Stimulated activated CD4-positive, alpha-beta T cell treated with anti-CD3 and anti-CD28 coated beads, Interleukin-4, amount 100 ng/mL, for 4 hours (primary cell): Measurements from ENCODE around the gene ZGPAT.

Source experiments
- DNase-seq, 2 experiments: peaks; one replicate each; pipeline ENCODE4 v3.0.0-alpha.2; 2020

The ZGPAT gene

DNA sequence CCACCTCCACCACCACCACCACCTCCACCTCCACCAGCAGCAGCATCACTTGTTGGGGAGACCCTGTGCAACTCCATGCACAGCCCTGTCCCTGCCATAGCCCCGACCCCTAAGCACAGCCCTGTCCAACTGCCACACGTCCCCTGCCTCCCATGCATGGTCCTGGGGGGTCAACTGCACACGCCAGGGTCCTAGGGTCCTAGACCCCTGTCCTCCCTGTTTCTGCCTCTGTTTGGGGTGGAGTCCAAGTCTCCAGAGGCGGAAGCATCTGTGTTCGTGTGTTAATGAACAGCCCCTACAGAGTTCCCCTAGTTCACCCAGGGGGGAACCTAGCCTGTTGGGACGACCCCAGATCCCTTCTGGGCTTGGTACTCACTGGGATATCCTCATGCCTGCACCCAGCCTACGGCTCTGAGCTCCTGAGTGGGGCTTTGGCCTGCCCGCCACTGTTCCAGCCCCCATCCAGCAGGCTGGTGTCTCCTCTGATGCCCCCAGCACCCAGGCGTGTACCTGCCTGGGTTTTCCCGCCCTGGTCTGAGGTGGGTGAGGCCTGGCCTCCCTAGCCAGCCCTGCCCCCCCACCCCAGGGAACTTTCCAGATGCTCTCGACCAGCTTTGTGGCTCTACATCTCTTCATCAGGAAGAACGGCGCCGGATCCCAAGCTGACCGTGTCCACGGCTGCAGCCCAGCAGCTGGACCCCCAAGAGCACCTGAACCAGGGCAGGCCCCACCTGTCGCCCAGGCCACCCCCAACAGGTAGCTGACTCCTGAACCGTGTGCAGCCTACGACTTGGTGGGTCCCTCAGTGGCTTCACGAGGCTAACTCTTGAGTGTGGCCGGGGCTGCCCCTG, 13.9 kb upstream of the ZGPAT start:
- no peak for DNase-seq

DNA sequence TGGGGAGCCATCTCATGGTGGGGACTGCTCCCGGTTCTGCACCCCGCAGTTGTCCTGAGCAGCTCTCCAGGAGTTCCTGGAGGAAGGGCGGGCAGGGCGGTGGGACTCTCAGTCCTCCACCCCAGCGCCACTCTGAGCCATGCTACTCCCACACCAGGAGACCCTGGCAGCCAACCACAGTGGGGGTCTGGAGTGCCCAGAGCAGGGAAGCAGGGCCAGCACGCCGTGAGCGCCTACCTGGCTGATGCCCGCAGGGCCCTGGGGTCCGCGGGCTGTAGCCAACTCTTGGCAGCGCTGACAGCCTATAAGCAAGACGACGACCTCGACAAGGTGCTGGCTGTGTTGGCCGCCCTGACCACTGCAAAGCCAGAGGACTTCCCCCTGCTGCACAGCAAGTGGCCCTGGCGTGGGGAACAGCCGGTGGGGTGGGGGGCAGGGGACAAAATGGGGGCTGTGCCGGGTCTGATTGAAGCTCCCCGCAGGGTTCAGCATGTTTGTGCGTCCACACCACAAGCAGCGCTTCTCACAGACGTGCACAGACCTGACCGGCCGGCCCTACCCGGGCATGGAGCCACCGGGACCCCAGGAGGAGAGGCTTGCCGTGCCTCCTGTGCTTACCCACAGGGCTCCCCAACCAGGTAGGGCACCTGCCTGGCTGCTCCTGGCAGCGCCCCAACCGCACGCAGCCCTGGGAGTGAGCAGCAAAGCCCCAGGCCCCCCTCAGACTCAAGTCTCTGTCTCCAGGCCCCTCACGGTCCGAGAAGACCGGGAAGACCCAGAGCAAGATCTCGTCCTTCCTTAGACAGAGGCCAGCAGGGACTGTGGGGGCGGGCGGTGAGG, 13.0 kb upstream of the ZGPAT start:
- DNase-seq, result no peak

- no peak for DNase-seq
Observed at GRCh38 chr20:63695424-63696305, 12.2 kb upstream of the ZGPAT start.

DNA sequence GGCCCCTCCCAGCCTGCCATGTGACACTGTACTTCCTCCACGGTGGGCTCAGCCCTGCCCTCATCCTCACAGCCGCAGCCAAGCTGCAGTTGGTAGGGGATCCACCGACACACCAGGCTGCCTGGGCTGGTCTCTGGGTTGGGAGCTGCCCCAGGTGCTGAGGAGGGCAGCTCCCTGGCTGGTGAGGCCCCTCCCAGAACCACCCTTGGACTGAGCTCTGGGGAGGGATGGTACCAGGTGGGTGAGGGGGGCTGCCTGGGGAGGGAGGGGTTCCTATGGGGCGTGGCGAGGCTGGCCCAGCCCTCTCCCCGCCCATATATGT, 11.6 kb upstream of the ZGPAT start:
- no peak for DNase-seq

DNA sequence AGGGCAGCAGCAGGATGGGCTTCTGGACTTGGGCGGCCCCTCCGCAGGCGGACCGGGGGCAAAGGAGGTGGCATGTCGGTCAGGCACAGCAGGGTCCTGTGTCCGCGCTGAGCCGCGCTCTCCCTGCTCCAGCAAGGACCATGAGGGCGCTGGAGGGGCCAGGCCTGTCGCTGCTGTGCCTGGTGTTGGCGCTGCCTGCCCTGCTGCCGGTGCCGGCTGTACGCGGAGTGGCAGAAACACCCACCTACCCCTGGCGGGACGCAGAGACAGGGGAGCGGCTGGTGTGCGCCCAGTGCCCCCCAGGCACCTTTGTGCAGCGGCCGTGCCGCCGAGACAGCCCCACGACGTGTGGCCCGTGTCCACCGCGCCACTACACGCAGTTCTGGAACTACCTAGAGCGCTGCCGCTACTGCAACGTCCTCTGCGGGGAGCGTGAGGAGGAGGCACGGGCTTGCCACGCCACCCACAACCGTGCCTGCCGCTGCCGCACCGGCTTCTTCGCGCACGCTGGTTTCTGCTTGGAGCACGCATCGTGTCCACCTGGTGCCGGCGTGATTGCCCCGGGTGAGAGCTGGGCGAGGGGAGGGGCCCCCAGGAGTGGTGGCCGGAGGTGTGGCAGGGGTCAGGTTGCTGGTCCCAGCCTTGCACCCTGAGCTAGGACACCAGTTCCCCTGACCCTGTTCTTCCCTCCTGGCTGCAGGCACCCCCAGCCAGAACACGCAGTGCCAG, 11.0 kb upstream of the ZGPAT start, which contains the start of gene TNFRSF6B:
TNFRSF6B (plus strand) TSS at position 25 of the 729 bp plus-strand sequence; CDS start at position 141, 116 bp downstream.
- peak in 1 of 2 experiments; percentile 19 for DNase-seq

GRCh38 chr20:63697357-63697867, 10.4 kb upstream of the ZGPAT start:
- no peak for DNase-seq

DNA sequence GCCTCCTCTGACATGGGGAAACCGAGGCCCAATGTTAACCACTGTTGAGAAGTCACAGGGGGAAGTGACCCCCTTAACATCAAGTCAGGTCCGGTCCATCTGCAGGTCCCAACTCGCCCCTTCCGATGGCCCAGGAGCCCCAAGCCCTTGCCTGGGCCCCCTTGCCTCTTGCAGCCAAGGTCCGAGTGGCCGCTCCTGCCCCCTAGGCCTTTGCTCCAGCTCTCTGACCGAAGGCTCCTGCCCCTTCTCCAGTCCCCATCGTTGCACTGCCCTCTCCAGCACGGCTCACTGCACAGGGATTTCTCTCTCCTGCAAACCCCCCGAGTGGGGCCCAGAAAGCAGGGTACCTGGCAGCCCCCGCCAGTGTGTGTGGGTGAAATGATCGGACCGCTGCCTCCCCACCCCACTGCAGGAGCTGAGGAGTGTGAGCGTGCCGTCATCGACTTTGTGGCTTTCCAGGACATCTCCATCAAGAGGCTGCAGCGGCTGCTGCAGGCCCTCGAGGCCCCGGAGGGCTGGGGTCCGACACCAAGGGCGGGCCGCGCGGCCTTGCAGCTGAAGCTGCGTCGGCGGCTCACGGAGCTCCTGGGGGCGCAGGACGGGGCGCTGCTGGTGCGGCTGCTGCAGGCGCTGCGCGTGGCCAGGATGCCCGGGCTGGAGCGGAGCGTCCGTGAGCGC, 9.8 kb upstream of the ZGPAT start:
- DNase-seq, result no peak

- DNase-seq, result peak; percentile 42 to 58
Observed at GRCh38 chr20:63698739-63699465, 8.9 kb upstream of the ZGPAT start.

DNA sequence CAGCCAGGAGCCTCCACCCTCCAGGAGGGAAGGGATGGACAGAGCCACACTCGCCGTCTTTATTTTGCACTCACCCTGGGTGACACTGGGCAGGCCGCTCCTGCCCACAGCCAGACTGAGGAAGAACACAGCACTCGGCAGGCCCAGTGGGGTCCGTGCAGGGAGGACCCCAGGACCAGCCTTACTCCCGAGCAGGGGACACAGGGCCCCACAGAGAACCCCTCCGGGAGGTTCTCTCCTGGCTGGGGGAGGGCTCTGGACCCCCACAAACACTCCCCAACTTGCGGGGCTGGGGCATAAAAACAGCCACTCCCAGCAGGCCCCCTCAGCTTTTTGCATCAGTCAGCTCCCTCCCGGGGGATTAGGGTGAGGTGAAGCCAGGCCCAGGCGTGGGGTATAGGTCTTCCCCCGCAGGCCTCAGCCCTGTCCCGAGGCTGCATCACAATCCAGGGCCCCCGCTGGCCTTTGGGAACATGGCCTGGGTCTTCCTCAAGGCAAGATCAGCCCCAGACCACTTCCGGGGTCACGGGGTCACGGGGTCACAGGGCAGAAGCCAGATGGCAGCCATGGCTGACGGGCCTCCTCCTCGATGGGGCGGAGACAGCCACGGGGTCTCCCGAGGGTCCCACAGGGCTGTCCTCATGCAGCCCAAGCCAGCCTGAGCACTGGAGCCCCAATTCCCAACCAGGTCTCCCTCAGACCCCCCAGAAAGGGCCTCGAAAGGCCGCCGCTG, 8.2 kb upstream of the ZGPAT start:
- no peak for DNase-seq

GRCh38 chr20:63700199-63701050, 7.4 kb upstream of the ZGPAT start:
- no peak for DNase-seq

GRCh38 chr20:63701051-63701328, 6.8 kb upstream of the ZGPAT start:
- DNase-seq, result no peak

- DNase-seq, result no peak
Observed at GRCh38 chr20:63701329-63702035, 6.4 kb upstream of the ZGPAT start.

DNA sequence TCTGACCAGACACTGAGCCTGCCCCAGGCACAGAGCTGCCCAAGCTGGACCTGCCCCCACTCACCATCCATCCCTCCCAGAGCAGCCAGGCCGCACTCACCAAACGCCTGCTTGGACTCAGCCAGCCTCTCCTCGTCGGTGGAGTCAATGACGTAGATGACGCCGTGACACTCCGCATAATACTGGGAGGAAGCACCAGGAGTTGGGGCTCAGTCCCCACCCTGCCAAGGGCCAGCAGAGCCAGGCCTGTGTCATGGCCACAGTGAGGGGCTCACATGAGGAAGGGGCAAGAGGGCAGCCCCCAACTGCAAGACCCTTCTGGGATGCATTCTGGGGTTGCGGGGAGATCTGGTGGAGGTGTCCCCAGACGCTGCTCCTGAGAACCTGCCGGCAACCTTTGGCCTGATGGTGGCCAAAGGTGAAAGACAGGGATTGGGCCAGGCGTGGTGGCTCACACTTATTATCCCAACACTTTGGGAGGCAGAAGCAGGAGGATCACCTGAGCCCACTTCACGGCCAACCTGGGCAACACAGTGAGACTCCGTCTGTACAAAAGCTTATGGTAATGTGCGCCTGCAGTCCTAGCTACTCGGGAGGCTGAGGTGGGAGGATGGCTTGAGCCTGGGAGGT, 5.7 kb upstream of the ZGPAT start:
- DNase-seq, result no peak

GRCh38 chr20:63702751-63703470, 4.9 kb upstream of the ZGPAT start:
- DNase-seq, result no peak

DNA sequence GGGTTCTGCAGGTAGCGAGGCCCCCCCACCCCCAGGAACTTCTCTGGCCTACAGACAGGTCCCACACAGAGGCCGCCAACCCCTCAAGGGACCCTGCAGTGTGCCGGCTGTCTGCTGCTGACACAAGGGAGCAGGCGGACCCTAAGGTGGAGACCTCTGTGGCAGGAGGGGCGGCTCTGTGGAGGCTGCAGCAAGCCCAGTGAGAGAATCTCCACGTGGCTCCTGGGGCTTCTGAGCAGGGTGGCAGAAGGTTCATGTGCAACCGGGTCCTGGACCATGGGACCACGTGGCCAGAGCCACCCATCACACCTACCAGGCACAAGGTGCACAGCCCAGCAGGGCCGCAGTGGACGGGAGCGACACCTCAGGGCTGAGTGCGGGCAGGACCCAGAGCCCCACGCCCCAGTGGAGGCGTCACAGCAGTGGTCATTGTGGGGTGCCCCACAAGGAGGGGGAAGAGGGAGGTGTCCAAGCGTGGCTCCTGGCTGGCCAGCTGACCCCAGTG, 4.3 kb upstream of the ZGPAT start:
- DNase-seq, result no peak

DNA sequence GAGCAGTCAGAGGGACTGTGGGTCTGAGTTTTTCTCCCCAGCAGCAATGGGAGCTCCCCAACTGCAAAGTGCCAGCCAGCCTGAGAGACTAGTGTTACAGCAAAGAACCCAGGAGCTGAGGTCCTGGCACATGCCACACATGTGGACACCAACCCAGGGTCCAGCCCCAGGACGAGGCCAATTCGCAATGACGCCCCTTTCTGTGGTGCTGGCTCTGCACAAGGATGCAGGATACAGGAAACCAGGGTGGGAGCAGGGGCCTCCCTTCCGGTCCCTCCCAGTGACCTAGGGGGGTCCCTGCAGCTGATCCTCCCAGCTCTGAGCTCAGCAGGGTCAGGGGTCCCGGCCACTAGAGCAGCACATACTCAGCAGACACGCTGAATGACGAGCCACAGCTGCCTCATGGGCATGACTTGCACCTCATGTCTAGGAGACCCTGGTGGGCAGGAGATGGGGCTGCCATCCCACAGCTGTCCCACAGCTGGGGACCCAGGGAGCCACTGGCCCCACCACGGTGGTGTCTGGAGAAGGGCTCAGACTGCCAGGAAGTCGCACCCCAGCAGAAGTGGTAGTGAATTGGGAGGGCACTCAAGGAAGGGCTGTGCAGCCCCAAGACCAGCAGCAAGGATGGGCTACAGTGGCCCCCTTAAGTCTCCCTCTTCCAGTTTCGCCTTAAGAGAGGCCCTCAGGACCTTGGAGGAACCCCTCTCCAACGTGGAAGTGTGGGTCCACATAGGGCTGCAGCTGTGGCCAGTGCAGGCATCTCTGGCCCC, 3.7 kb upstream of the ZGPAT start:
- DNase-seq, result no peak
